HCT116 (cell line): ENCODE measurements around the gene CCKAR. TPM values are rescaled to one million over a fixed set of nuclear protein-coding genes. Genes with fewer than 3 reads are reported as not detected.

Experiments
- ATAC-seq: fragments of 200-7000 bp; cut with Tn5 transposase; 2 replicates; pipeline ENCODE4 v1.9.1; 2020; ENCODE audit warnings: mild to moderate bottlenecking, moderate library complexity
- BruUV-seq: library from RNA; stranded (reverse); fragments of 400-500 nt; replicated peaks from 2 replicates; lab custom pipeline; 2021; lab: Mats Ljungman, UMichigan
- CTCF ChIA-PET: fragments of 300-600 bp; sonication (Branson Sonifier 250); formaldehyde crosslinking; loops from one replicate; lab custom pipeline; 2021; ENCODE audit warnings: antibody characterized with exemption; lab: Charles Lee
- POLR2A ChIA-PET: fragments of 300-600, 350-600 bp; sonication (Branson Sonifier 250); formaldehyde crosslinking; loops from one replicate; lab custom pipeline; 2021; ENCODE audit warnings: antibody characterized with exemption; lab: Charles Lee
- RAD21 ChIA-PET, 2 experiments: fragments of 300-600 bp; sonication (Branson Sonifier 250); formaldehyde crosslinking; loops; one replicate each; lab custom pipeline; 2023; ENCODE audit warnings: low total read pairs in 2 of 2; ENCODE audit not compliant: uncharacterized antibody in 2 of 2, unreplicated experiment in 2 of 2, low non-redundant PET in 1 of 2; lab: Charles Lee
- DNase-seq: peaks from one replicate; pipeline ENCODE4 v3.0.0-alpha.2; 2010; ENCODE audit warnings: low read depth, low spot score
- H2AFZ ChIP-seq: fragments of 200-600 bp; shearing (Covaris generic), sonication (generic); 2 replicates; pipeline ENCODE4 v1.6.1; 2017; ENCODE audit warnings: low read depth, mixed run types, mixed read lengths, antibody characterized with exemption, low read length; ENCODE audit not compliant: poor library complexity, severe bottlenecking
- H3K27ac ChIP-seq: 2 replicates; pipeline ENCODE4 v1.5.1; 2012; ENCODE audit warnings: low read depth, low read length
- H3K27me3 ChIP-seq: fragments of 200-600 bp; sonication (generic); 2 replicates; pipeline ENCODE4 v1.6.1; 2016; ENCODE audit warnings: mixed run types, low read length, mixed read lengths; ENCODE audit not compliant: insufficient read depth
- H3K36me3 ChIP-seq, 2 experiments: fragments of 200-500 bp in 1 of 2; fragments of 200-600 bp in 1 of 2; sonication (Bioruptor generic) in 1 of 2; sonication (generic) in 1 of 2; 2 replicates each; pipeline versions ENCODE4 v1.5.1 to v1.6.1; 2014 to 2016; ENCODE audit warnings: low read length in 2 of 2, inconsistent platforms in 1 of 2, mixed read lengths in 1 of 2, mixed run types in 1 of 2; ENCODE audit not compliant: insufficient read depth in 2 of 2, control insufficient read depth in 1 of 2
- H3K4me1 ChIP-seq, 2 experiments: fragments of 200-600 bp in 1 of 2; sonication (generic) in 1 of 2; 2 replicates each; pipeline versions ENCODE4 v1.5.1 to v1.6.1; 2012 to 2017; ENCODE audit warnings: low read length in 2 of 2, inconsistent platforms in 1 of 2, mild to moderate bottlenecking in 1 of 2, mixed read lengths in 1 of 2, mixed run types in 1 of 2, moderate library complexity in 1 of 2; ENCODE audit not compliant: insufficient read depth in 2 of 2, control insufficient read depth in 1 of 2
- H3K4me2 ChIP-seq: fragments of 200-600 bp; sonication (generic); 2 replicates; pipeline ENCODE4 v1.6.1; 2017; ENCODE audit warnings: mixed run types, low read length, mixed read lengths
- H3K4me3 ChIP-seq, 2 experiments: fragments of 200-600 bp in 1 of 2; sonication (generic) in 1 of 2; replicated peaks in 1 of 2; 2 replicates each; pipeline ENCODE4 v1.5.1; 2011 to 2016; ENCODE audit warnings: low read length in 2 of 2, control low read depth in 1 of 2, low read depth in 1 of 2, mild to moderate bottlenecking in 1 of 2, mixed read lengths in 1 of 2, mixed run types in 1 of 2
- H3K79me2 ChIP-seq: fragments of 200-600 bp; sonication (generic); 2 replicates; pipeline ENCODE4 v1.6.1; 2017; ENCODE audit warnings: mild to moderate bottlenecking, mixed run types, low read length, moderate library complexity, mixed read lengths; ENCODE audit not compliant: insufficient read depth
- H3K9ac ChIP-seq: fragments of 200-600 bp; sonication (generic); 2 replicates; pipeline ENCODE4 v1.6.1; 2016; ENCODE audit warnings: low read length, mixed read lengths
- H3K9me2 ChIP-seq: fragments of 200-600 bp; sonication (generic), shearing (Covaris generic); 2 replicates; pipeline ENCODE4 v1.6.1; 2017; ENCODE audit warnings: mixed run types, mild to moderate bottlenecking, moderate library complexity; ENCODE audit not compliant: insufficient read depth
- H3K9me3 ChIP-seq, 2 experiments: fragments of 200-500 bp in 1 of 2; fragments of 200-600 bp in 1 of 2; sonication (Bioruptor generic) in 1 of 2; sonication (generic) in 1 of 2; 2 replicates each; pipeline ENCODE4 v1.6.1; 2014 to 2017; ENCODE audit warnings: low read length in 2 of 2, mixed read lengths in 2 of 2, inconsistent platforms in 1 of 2, low read depth in 1 of 2, mild to moderate bottlenecking in 1 of 2, mixed run types in 1 of 2, moderate library complexity in 1 of 2; ENCODE audit not compliant: control insufficient read depth in 1 of 2, insufficient read depth in 1 of 2
- H4K20me1 ChIP-seq: fragments of 200-600 bp; sonication (generic), shearing (Covaris generic); 2 replicates; pipeline ENCODE4 v1.6.1; 2017; ENCODE audit warnings: mixed run types, mild to moderate bottlenecking, moderate library complexity; ENCODE audit not compliant: insufficient read depth
- CBX3 ChIP-seq: IDR thresholded peaks from 2 replicates; pipeline ENCODE4 v1.6.1; 2012; ENCODE audit warnings: low read depth
- CEBPB ChIP-seq: IDR thresholded peaks from 2 replicates; pipeline ENCODE4 v1.6.1; 2012; ENCODE audit warnings: low read depth
- EGR1 ChIP-seq: IDR thresholded peaks from 2 replicates; pipeline ENCODE4 v1.6.1; 2012; ENCODE audit warnings: low read depth
- ELF1 ChIP-seq: IDR thresholded peaks from 2 replicates; pipeline ENCODE4 v1.6.1; 2012; ENCODE audit warnings: low read depth, borderline replicate concordance
- EZH2 ChIP-seq: fragments of 200-600 bp; sonication (generic); IDR thresholded peaks from 2 replicates; pipeline ENCODE4 v1.6.1; 2017; ENCODE audit warnings: antibody characterized with exemption, mixed run types
- EZH2phosphoT487 ChIP-seq: fragments of 200-600 bp; IDR thresholded peaks from 2 replicates; pipeline ENCODE4 v1.6.1; 2018; ENCODE audit warnings: antibody characterized with exemption, borderline replicate concordance
- FOSL1 ChIP-seq: IDR thresholded peaks from 2 replicates; pipeline ENCODE4 v1.6.1; 2012; ENCODE audit warnings: low read depth
- JUND ChIP-seq: IDR thresholded peaks from 2 replicates; pipeline ENCODE4 v1.6.1; 2012
- POLR2AphosphoS5 ChIP-seq: IDR thresholded peaks from 2 replicates; pipeline ENCODE4 v1.6.1; 2011; ENCODE audit warnings: mild to moderate bottlenecking, low read depth, low read length, moderate library complexity
- RAD21 ChIP-seq: IDR thresholded peaks from 2 replicates; pipeline ENCODE4 v1.6.1; 2012; ENCODE audit warnings: low read depth, mild to moderate bottlenecking
- SIN3A ChIP-seq: IDR thresholded peaks from 2 replicates; pipeline ENCODE4 v1.6.1; 2012; ENCODE audit warnings: low read depth
- SP1 ChIP-seq: IDR thresholded peaks from 2 replicates; pipeline ENCODE4 v1.6.1; 2012; ENCODE audit warnings: low read depth
- SRF ChIP-seq: IDR thresholded peaks from 2 replicates; pipeline ENCODE4 v1.6.1; 2012; ENCODE audit warnings: low read depth
- TCF7L2 ChIP-seq: IDR thresholded peaks from 2 replicates; pipeline ENCODE4 v1.7.0; 2011; ENCODE audit warnings: borderline replicate concordance, inconsistent platforms; ENCODE audit not compliant: insufficient read depth, insufficient read length; ENCODE audit errors: extremely low read depth
- YY1 ChIP-seq: IDR thresholded peaks from 2 replicates; pipeline ENCODE4 v1.6.1; 2011; ENCODE audit warnings: low read length, low read depth, moderate library complexity, mild to moderate bottlenecking; ENCODE audit not compliant: insufficient replicate concordance; ENCODE audit errors: extremely low read depth
- ZNF274 ChIP-seq: fragments of 200-500 bp; sonication (Bioruptor generic); IDR thresholded peaks from 2 replicates; pipeline ENCODE4 v1.6.1; 2014; ENCODE audit warnings: mild to moderate bottlenecking, low read depth, low read length, inconsistent platforms
- intact Hi-C: fragments of 100-400 bp; cut with micrococcal nuclease; formaldehyde crosslinking; loops from 2 replicates; pipeline ENCODE4 v1.10.0; 2022
- total RNA-seq: library from RNA; stranded (reverse); gene quantifications from one replicate; pipeline ENCODE4 v1.2.1, GENCODE V29; 2021; ENCODE audit not compliant: unreplicated experiment
- TF ChIP-seq, protein P1 (sequence below): IDR thresholded peaks from 2 replicates; pipeline ENCODE4 v1.6.1; 2012
- TF ChIP-seq, protein P2 (sequence below), 3 experiments: fragments of 200-600 bp in 1 of 3; sonication (generic) in 1 of 3; IDR thresholded peaks in 2 of 3; conservative IDR thresholded peaks in 1 of 3; 2 replicates each; pipeline ENCODE4 v1.5.1; 2012 to 2017; ENCODE audit warnings: low read depth in 2 of 3, low read length in 2 of 3, antibody characterized with exemption in 1 of 3, borderline replicate concordance in 1 of 3, control low read depth in 1 of 3, mild to moderate bottlenecking in 1 of 3, mixed read lengths in 1 of 3, mixed run types in 1 of 3, moderate library complexity in 1 of 3; ENCODE audit not compliant: insufficient read depth in 1 of 3
- TF ChIP-seq, protein P3 (sequence below): IDR thresholded peaks from 2 replicates; pipeline ENCODE4 v1.6.1; 2012

The CCKAR gene
- total RNA-seq, 1 experiment from 2014 or later, result not detected

DNA sequence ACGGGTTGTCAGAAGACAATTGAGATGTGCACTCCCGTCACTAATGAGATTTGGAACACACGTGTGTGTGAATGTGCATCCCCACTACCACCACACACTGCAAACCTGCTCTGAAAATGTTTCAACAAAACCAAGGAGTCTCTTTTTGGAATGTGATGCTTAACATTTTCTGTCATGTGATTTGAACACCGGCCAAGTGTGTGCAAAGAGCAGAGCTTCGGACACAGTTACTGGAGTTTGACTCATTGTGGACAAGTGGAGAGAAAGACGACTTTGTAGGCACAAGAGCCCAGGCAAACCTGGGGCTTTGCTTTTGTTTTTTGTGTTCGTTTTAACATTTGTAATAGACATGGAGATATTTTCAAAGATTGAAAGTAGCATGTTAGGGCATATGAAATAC is 49.2 kb downstream of the CCKAR start:
- H4K20me1 ChIP-seq, result no peaks in the 10 kb centered on the region
- RAD21 ChIA-PET, result no interaction called here
- CTCF ChIA-PET, result no interaction called here
- no peaks in the 10 kb centered on the region for H3K9me2 ChIP-seq
- no peak overlapping the region for H3K4me3 ChIP-seq
- ATAC-seq (no peak), DNase-seq (no peak)
- H3K4me1 ChIP-seq, result no peaks in the 10 kb centered on the region
- no peaks in the 10 kb centered on the region for H3K79me2 ChIP-seq
- no peak overlapping the region for H3K4me2 ChIP-seq
- H3K9me3 ChIP-seq, result no peaks in the 10 kb centered on the region
- no peak overlapping the region for H3K27ac ChIP-seq
- TF ChIP-seq EZH2, result no peak
- POLR2A ChIA-PET, result no interaction called here
- intact Hi-C loops, result no loop called here
- no TSS peak for BruUV-seq
- no peaks in the 10 kb centered on the region for H3K27me3 ChIP-seq
- H2AFZ ChIP-seq, result no peak overlapping the region
- peaks cover 0 to 9% of the 10 kb centered on the region in 2 experiments; a peak in 1 of 4 replicates for H3K36me3 ChIP-seq
- H3K9ac ChIP-seq, result no peak overlapping the region

DNA sequence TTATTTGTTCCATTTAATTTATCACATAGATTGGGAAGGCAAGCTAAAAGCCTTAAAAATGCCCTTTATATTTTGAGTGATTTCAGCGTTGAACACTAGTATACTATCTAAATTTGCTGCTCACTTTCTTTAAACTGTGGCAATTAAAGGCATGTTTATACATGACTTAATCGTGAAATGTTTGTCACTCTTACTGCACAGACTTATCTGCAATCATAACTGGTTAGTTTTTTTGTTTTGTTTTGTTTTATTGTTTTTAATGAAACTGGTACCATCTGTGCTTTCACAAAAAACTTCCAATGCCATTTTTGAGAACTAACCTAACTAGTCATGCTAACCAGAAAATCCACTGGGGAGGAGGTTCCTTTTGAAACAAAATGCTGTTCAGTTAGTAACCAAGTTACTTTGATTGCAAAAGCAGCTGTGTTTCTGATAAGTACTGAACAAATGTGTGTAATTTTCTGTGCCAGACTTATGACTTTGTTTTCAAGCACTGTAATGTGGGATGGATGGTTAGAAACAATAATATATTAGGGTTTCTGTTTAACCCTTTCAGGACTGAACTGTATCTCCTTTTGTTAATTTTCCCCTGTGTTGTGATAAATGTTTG is 56.1 kb downstream of the CCKAR start:
- Histone ChIP-seq H3K27ac (no peak overlapping the region), H3K9me2 (no peaks in the 10 kb centered on the region), H3K79me2 (no peaks in the 10 kb centered on the region), H3K4me1 (no peaks in the 10 kb centered on the region), H3K9ac (no peak overlapping the region), H3K4me2 (no peak overlapping the region), H2AFZ (no peak overlapping the region), H3K4me3 (no peak overlapping the region), H3K36me3 (peaks cover 5 to 11% of the 10 kb centered on the region in 2 experiments), H3K9me3 (no peaks in the 10 kb centered on the region), H3K27me3 (no peaks in the 10 kb centered on the region), H4K20me1 (no peaks in the 10 kb centered on the region)
- RAD21 ChIA-PET, result no interaction called here
- CTCF ChIA-PET, result interaction anchor here (1.0 kb wide), 1 partner anchor 23 kb away, joined by 3 read pairs; no protein-coding TSS in a partner anchor
- BruUV-seq, result no TSS peak
- ATAC-seq (no peak), DNase-seq (no peak)
- POLR2A ChIA-PET, result no interaction called here
- intact Hi-C loops, result no loop called here
- TF ChIP-seq FOSL1 (no peak), SRF (no peak), YY1 (no peak), CBX3 (no peak), ELF1 (no peak), EZH2phosphoT487 (no peak), POLR2AphosphoS5 (no peak), EGR1 (no peak), ZNF274 (no peak), EZH2 (no peak), SP1 (no peak), JUND (no peak), RAD21 (no peak), SIN3A (no peak), TCF7L2 (no peak), CEBPB (no peak)
- TF ChIP-seq, protein P1, sequence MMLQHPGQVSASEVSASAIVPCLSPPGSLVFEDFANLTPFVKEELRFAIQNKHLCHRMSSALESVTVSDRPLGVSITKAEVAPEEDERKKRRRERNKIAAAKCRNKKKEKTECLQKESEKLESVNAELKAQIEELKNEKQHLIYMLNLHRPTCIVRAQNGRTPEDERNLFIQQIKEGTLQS, result no peak
- TF ChIP-seq, protein P2, sequence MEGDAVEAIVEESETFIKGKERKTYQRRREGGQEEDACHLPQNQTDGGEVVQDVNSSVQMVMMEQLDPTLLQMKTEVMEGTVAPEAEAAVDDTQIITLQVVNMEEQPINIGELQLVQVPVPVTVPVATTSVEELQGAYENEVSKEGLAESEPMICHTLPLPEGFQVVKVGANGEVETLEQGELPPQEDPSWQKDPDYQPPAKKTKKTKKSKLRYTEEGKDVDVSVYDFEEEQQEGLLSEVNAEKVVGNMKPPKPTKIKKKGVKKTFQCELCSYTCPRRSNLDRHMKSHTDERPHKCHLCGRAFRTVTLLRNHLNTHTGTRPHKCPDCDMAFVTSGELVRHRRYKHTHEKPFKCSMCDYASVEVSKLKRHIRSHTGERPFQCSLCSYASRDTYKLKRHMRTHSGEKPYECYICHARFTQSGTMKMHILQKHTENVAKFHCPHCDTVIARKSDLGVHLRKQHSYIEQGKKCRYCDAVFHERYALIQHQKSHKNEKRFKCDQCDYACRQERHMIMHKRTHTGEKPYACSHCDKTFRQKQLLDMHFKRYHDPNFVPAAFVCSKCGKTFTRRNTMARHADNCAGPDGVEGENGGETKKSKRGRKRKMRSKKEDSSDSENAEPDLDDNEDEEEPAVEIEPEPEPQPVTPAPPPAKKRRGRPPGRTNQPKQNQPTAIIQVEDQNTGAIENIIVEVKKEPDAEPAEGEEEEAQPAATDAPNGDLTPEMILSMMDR (IDR thresholded peaks at IDR 0.05 in 2 of 3, conservative IDR thresholded peaks at IDR 0.05 in 1 of 3; ENCODE audit: borderline replicate concordance in 1 of 3, insufficient read depth in 1 of 3, low read depth in 2 of 3, low read length in 2 of 3), result no peak
- TF ChIP-seq, protein P3, sequence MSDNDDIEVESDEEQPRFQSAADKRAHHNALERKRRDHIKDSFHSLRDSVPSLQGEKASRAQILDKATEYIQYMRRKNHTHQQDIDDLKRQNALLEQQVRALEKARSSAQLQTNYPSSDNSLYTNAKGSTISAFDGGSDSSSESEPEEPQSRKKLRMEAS, result no peak
